ENCODE measurements around the gene TACR1. TPM values are rescaled to one million over a fixed set of nuclear protein-coding genes. Genes with fewer than 3 reads are reported as not detected.

The TACR1 gene
- total RNA-seq, 1 experiment from 2014 or later: not detected

- no peak for DNase-seq (ENCODE audit: low read depth, low spot score)
- Histone ChIP-seq H3K36me3 (ENCODE audit: control insufficient read depth in 1 of 2, insufficient read depth in 2 of 2, low read length in 2 of 2) (no peaks in the 10 kb centered on the region), H3K4me2 (ENCODE audit: low read length) (no peak overlapping the region), H3K27me3 (ENCODE audit: insufficient read depth, low read length) (no peaks in the 10 kb centered on the region), H3K9ac (ENCODE audit: low read length) (no peak overlapping the region), H3K9me2 (ENCODE audit: insufficient read depth) (no peaks in the 10 kb centered on the region), H4K20me1 (ENCODE audit: insufficient read depth) (no peaks in the 10 kb centered on the region), H3K27ac (ENCODE audit: low read depth, low read length) (no peak overlapping the region), H3K79me2 (ENCODE audit: insufficient read depth, low read length) (no peaks in the 10 kb centered on the region), H3K9me3 (ENCODE audit: control insufficient read depth in 1 of 2, insufficient read depth in 1 of 2, low read depth in 1 of 2, low read length in 2 of 2) (peaks cover 0 to 3% of the 10 kb centered on the region in 2 experiments; a peak in 1 of 4 replicates), H3K4me1 (ENCODE audit: control insufficient read depth in 1 of 2, insufficient read depth in 2 of 2, low read length in 2 of 2) (no peaks in the 10 kb centered on the region), H2AFZ (ENCODE audit: low read depth, low read length, poor library complexity, severe bottlenecking) (no peak overlapping the region), H3K4me3 (replicated peaks in 1 of 2; ENCODE audit: low read depth in 1 of 2, low read length in 2 of 2) (no peak overlapping the region)
- POLR2A ChIA-PET: no interaction called here
- CTCF ChIA-PET: no interaction called here
- ATAC-seq: no peak
- intact Hi-C loops (cut with micrococcal nuclease): no loop called here
- no peak for TF ChIP-seq FOSL1 (IDR thresholded peaks at IDR 0.05; ENCODE audit: low read depth)
- TF ChIP-seq EGR1 (IDR thresholded peaks at IDR 0.05; ENCODE audit: low read depth): no peak
- TF ChIP-seq ZFX (IDR thresholded peaks at IDR 0.05): no peak
- TF ChIP-seq ATF3 (IDR thresholded peaks at IDR 0.05): no peak
- no peak for TF ChIP-seq POLR2AphosphoS5 (IDR thresholded peaks at IDR 0.05; ENCODE audit: low read depth, low read length)
- TF ChIP-seq ELF1 (IDR thresholded peaks at IDR 0.05; ENCODE audit: borderline replicate concordance, low read depth): no peak
- no peak for TF ChIP-seq CBX3 (IDR thresholded peaks at IDR 0.05; ENCODE audit: low read depth)
- no peak for TF ChIP-seq SIN3A (IDR thresholded peaks at IDR 0.05; ENCODE audit: low read depth)
- TF ChIP-seq EZH2 (IDR thresholded peaks at IDR 0.05): no peak
- no peak for TF ChIP-seq TCF7L2 (IDR thresholded peaks at IDR 0.05; ENCODE audit: borderline replicate concordance, extremely low read depth, insufficient read depth, insufficient read length)
- TF ChIP-seq POLR2A (IDR thresholded peaks at IDR 0.05; ENCODE audit: borderline replicate concordance, extremely low read depth, insufficient read depth, insufficient read length): no peak
- no peak for TF ChIP-seq ZBTB33 (IDR thresholded peaks at IDR 0.05; ENCODE audit: extremely low read depth, insufficient replicate concordance, low read length)
- no peak for TF ChIP-seq REST (IDR thresholded peaks at IDR 0.05; ENCODE audit: low read depth)
- RAD21 ChIA-PET (ENCODE audit: low non-redundant PET in 1 of 2, low total read pairs in 2 of 2, uncharacterized antibody in 2 of 2, unreplicated experiment in 2 of 2): no interaction called here
- BruUV-seq (replicated peaks): no TSS peak
Measured at GRCh38 chr2:75002007-75002406, 197.3 kb downstream of the TACR1 start.

Measured in HCT116 (cell line).